ENCODE data around the gene SLC45A1.

DNA sequence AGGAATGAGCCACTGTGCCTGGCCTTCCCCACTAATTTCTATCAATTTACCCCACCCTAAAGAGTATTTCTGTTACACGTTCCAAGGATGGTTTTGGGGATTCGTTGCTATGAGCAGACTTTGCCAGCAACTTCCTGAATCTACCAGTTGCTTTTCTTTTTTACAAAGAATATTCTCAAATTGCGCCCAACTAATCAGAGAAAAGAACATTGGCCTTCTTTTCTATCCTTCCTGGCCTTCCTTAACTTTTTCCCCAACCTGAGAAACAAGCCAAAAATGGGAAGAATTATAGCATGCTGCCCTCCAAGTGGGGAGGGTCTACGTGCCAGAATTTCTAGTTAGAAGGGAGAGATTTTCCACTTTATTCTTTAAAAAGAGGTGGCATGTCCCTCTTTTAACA is 44.9 kb upstream of the SLC45A1 start:
- TF ChIP-seq, protein P1, sequence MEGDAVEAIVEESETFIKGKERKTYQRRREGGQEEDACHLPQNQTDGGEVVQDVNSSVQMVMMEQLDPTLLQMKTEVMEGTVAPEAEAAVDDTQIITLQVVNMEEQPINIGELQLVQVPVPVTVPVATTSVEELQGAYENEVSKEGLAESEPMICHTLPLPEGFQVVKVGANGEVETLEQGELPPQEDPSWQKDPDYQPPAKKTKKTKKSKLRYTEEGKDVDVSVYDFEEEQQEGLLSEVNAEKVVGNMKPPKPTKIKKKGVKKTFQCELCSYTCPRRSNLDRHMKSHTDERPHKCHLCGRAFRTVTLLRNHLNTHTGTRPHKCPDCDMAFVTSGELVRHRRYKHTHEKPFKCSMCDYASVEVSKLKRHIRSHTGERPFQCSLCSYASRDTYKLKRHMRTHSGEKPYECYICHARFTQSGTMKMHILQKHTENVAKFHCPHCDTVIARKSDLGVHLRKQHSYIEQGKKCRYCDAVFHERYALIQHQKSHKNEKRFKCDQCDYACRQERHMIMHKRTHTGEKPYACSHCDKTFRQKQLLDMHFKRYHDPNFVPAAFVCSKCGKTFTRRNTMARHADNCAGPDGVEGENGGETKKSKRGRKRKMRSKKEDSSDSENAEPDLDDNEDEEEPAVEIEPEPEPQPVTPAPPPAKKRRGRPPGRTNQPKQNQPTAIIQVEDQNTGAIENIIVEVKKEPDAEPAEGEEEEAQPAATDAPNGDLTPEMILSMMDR (IDR thresholded peaks at IDR 0.05): no peak
- no peak for TF ChIP-seq POLR2A (IDR thresholded peaks at IDR 0.05)
- TF ChIP-seq POLR2AphosphoS5 (IDR thresholded peaks at IDR 0.05; ENCODE audit: insufficient read depth in 1 of 2, low read depth in 1 of 2): no peak

Data from vagina (tissue), 2 donors.